GM21367 (cell line): Measurements from ENCODE around the gene C1GALT1C1.
"Not testable (repeated sequence)": the region's sequence is repeated elsewhere in the genome, so short reads cannot be mapped to it uniquely, and the experiment has no call there.

Source experiments
- ATAC-seq: cut with Tn5 transposase; IDR thresholded peaks from one replicate; pipeline ENCODE4 v1.9.1; 2021; ENCODE audit not compliant: unreplicated experiment

Gene C1GALT1C1

DNA sequence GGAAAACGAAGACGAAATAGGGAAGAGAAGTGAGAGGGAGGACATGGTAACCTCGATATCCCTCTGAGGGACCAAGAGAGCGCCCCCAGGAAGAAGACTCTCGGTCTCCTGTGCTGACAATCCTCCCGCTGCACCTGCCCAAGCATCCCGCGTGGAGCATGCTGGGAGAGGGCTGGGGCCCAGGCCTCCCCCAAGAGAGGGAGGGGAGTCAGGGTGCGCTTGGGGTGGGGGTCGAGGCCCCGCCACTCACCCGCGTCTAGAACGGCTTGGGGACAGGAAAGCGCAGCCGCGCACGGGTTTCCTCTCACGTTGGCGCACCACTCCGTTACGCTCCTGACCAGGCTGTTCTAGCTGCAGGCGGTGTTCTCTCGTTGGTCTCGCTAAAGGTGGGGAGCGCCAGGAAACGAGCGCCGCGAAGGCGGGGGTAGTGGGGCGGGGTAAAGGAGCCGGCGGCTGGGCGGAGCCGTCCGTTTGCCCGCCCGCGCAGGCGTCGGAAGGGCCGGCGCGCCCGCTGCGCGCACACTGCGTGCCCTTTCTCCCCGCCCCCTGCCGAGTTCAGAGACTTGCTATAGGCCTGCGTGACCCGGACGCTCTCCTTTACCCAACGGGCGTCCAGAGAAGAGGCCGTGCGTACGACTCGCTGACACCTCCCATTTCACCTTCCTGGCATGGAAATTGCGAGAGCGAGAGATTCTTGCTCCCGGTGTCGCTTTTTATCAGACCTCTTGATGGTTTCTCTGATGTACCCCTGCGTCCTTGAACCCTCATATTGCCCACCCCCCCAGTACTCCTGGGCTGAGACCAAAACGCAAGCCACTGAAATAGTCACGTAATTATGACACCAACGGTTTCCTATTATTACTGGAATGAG is at the start of gene C1GALT1C1:
TSS of gene C1GALT1C1 (minus strand) at position 388 of the 871 bp plus-strand sequence. CDS start 2,888 bp downstream, outside the sequence.
- peak; percentile 97 for ATAC-seq

DNA sequence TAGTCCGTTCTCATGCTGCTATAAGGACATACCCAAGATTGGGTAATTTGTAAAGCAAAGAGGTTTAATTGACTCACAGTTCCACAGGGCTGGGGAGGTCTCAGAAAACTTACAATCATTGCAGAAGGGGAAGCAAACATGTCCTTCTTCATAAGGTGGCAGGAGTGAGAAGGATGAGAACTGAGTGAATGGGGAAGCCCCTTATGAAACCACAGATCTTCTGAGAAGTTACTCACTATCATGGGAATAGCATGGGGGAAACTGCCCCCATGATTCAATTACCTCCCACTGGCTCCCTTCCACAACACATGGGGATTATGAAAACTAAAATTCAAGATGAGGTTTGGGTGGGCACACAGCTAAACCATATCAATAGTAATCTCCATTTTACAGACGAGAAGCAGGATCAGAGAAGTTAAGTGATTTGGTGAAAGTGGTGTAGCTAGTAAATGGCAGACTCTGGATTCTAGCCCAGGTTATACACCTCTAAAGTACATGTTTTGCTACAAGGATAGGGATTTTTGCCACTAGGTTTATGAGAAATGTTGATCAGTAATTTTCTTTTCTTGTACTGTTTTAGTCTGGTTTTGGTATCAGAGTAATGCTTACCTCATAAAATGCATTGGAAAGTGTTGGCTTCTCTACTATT is 47.3 kb upstream of the C1GALT1C1 start:
- no peak for ATAC-seq

DNA sequence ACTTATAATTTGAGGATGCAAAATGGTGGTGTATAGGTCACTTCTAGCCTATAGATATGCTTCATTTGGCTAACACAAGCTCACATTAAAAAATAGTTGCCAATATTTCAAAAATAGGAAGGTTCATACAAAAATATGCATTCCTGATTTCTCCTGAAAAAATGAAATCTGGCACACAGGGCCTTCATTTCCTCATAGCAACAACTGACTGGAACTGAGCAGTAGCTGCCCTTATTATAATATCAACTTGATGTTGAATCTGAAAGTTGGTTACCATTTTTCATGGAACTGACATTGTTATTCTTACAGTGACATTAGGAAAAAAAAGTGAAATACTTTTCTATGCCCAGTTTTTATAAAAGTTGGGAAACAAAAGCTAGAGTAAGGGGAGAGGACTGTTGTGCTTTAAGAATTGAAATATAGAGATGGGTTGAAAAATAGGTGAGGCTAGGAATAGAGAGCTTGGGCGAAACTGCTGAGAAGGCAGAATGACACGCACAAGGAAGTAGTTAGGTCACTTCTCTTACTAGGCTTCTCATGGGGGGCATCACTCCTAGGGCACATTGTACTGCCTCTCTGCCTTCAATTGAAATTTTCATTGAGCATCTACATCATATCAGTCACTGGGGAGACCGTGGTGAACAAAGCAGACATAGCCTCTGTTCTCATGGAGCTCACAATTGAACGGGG is 43.1 kb upstream of the C1GALT1C1 start:
- no peak for ATAC-seq

DNA sequence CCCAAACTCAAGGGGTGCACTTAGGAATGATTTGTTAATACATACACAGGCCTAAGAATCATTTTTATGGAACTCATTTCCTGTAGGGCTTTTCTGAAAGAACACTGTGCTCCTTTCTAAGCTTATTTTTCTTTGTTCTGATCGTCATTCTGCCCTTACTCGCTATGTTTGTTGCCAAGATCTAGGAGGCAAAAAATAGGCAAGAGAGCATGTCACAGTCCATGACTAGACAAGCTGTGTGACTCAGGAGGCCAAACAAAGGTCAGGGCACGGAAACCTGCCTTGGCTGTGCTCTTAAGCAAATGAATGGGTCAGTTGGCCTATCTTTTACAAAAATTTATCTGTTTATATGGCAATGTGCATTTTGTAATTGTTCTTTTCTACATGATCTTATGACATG is 42.5 kb upstream of the C1GALT1C1 start:
- no peak for ATAC-seq

GRCh38 chrX:120671963-120672362 is 42.1 kb upstream of the C1GALT1C1 start:
- ATAC-seq: no peak

- ATAC-seq: no peak
Measured at GRCh38 chrX:120668357-120668756, 38.5 kb upstream of the C1GALT1C1 start.

DNA sequence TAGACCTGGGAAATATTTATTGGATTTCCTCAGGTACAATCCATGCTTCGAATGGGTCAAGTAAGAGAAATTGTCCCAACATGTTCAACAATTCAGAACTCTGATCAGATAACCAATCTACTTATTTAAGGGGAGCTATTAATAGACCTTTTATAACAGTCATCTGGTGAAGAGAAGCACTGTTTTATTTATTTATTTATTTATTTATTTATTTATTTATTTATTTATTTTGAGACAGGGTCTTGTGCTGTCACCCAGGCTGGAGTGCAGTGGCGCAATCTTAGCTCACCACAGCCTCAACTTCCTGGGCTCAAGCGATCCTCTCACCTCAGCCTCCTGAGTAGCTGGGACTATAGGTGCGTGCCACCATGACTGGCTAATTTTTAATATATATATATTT is 34.7 kb upstream of the C1GALT1C1 start:
- not testable (repeated sequence) for ATAC-seq

DNA sequence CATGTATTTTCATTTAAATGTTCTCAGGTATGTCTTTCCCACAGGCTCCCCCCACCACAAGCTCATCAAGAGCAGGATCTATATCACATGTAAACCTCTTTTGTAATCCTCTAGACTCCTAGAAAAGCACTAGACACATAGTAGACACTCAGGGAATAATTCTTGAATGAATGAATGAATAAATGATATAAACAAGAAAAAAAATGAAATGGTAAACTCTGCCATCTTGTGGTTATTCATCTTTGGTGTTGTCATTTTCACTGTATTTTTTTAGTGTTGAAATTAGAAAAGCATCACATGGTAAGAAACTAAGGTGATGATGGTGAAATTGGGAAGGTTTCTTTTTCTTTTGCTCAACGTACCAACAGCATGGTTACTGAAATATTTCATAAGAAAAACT is 34.2 kb upstream of the C1GALT1C1 start:
- ATAC-seq: no peak

- no peak for ATAC-seq
Measured at GRCh38 chrX:120662662-120663061, 32.8 kb upstream of the C1GALT1C1 start.

DNA sequence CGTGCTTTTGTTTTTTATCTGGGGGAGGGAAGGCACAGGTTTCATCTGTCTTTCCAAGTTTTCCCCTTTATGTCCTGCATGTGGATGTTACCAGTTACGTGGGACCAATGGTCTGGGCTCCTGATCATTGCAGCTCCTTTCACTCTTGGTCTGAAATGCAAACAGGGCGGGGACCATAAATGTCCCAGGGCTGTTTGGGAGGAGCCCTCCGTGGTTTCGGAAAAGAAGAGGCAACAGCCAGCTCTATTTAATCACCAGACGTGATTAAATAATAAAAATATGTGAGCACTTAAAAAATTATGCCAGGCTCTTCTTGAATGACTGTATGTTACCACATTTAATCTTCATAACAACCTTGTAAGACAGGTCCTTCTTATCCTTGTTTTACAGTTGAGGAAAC is 30.8 kb upstream of the C1GALT1C1 start:
- ATAC-seq: no peak

DNA sequence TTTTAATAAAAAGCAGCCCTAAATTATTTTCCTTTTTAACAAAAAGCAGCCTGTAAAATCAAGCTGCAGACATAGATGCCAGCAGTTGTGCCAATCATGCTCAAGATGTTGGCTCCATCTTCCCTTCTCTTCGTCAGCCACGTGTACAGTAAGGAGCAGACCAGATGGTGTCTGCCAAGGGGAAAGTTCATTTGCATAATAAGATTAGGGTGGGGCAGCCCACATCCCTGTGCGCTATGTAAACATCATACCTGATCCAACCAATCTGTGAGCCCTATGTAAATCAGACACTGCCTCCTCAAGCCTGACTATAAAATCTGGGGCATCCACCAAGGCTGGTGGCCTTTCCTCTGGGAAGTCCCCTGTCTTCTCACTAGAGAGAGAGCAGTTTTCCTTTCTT is 23.1 kb upstream of the C1GALT1C1 start:
- ATAC-seq: no peak

GRCh38 chrX:120652256-120652655 is 22.4 kb upstream of the C1GALT1C1 start:
- ATAC-seq: not testable (repeated sequence)

DNA sequence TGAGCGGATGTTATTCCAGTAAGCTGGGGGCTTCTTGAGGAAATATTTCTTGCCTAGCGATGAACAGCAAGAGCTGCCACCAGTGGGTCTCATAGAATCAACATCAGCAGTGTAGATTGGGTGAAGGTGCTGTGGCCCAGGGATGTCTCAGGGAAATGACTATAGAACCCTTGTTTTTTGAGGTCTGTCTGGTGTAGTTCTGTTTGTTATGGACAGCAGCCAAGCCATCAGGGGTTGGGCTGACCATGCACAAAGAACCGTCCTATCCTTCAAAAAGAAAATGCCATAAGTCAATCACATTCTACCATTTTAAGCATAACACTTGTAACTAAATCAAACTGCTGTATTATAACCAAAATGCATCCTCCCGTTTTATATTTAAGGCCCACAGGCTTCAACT is 17.3 kb upstream of the C1GALT1C1 start:
- ATAC-seq: no peak

DNA sequence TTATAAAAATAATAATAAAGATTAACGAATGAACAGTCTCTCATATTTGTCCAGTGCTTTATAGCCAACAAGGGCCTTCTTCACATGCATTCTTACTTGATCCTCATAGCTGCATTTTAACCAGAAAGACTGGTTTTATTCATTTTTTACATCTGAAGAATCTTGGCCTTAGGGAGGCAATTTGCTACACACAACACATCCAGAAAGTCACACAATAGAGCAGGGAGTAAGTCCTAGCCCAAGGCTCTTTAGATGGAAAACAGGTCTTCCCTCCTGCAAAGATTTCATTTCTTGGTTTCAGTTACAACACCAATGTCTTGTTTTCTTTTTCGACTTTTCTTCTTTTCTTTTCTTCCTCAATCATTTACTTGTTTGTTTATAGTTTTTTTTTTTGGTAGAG is 13.0 kb upstream of the C1GALT1C1 start:
- ATAC-seq: no peak

- ATAC-seq: no peak
Measured at GRCh38 chrX:120638619-120639018, 8.8 kb upstream of the C1GALT1C1 start.

- ATAC-seq: no peak
Measured at GRCh38 chrX:120625371-120625770, 4.5 kb downstream of the C1GALT1C1 start.

- ATAC-seq: peak; percentile 65
Measured at GRCh38 chrX:120617996-120618630, 11.7 kb downstream of the C1GALT1C1 start.

- no peak for ATAC-seq
Measured at GRCh38 chrX:120614816-120615215, 15.0 kb downstream of the C1GALT1C1 start.

DNA sequence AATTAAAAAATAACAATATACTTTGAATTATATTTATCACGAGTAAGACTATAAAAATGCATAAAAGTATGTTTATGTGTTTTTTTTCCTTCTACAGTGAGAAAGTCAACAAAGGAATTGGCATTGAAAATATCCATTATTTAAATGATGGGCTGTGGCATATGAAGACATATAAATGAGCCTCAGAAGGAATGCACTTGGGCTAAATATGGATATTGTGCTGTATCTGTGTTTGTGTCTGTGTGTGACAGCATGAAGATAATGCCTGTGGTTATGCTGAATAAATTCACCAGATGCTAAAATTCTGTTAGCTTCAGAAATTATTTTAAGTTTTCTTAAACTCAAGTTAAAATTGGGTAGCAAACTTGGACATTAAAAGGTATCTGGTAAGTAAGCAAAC is 17.8 kb downstream of the C1GALT1C1 start:
- ATAC-seq: no peak

GRCh38 chrX:120604361-120604782 is 25.5 kb downstream of the C1GALT1C1 start:
- peak; percentile 54 for ATAC-seq

- ATAC-seq: peak; percentile 92
Measured at GRCh38 chrX:120603707-120604360, 26.0 kb downstream of the C1GALT1C1 start, which contains the start of gene MCTS1. TSS of gene MCTS1 (plus strand) at chrX:120604101. CDS start at chrX:120604237, 136 bp downstream.
